HCT116 (cell line): ENCODE measurements around the gene CHMP2A. TPM values are rescaled to one million over a fixed set of nuclear protein-coding genes. Genes with fewer than 3 reads are reported as not detected.

Experiments
- ATAC-seq: fragments of 200-7000 bp; cut with Tn5 transposase; 2 replicates; pipeline ENCODE4 v1.9.1; 2020; ENCODE audit warnings: mild to moderate bottlenecking, moderate library complexity
- BruUV-seq: library from RNA; stranded (reverse); fragments of 400-500 nt; replicated peaks from 2 replicates; lab custom pipeline; 2021; lab: Mats Ljungman, UMichigan
- CTCF ChIA-PET: fragments of 300-600 bp; sonication (Branson Sonifier 250); formaldehyde crosslinking; loops from one replicate; lab custom pipeline; 2021; ENCODE audit warnings: antibody characterized with exemption; lab: Charles Lee
- POLR2A ChIA-PET: fragments of 300-600, 350-600 bp; sonication (Branson Sonifier 250); formaldehyde crosslinking; loops from one replicate; lab custom pipeline; 2021; ENCODE audit warnings: antibody characterized with exemption; lab: Charles Lee
- RAD21 ChIA-PET, 2 experiments: fragments of 300-600 bp; sonication (Branson Sonifier 250); formaldehyde crosslinking; loops; one replicate each; lab custom pipeline; 2023; ENCODE audit warnings: low total read pairs in 2 of 2; ENCODE audit not compliant: uncharacterized antibody in 2 of 2, unreplicated experiment in 2 of 2, low non-redundant PET in 1 of 2; lab: Charles Lee
- DNase-seq: peaks from one replicate; pipeline ENCODE4 v3.0.0-alpha.2; 2010; ENCODE audit warnings: low read depth, low spot score
- H2AFZ ChIP-seq: fragments of 200-600 bp; shearing (Covaris generic), sonication (generic); 2 replicates; pipeline ENCODE4 v1.6.1; 2017; ENCODE audit warnings: low read depth, mixed run types, mixed read lengths, antibody characterized with exemption, low read length; ENCODE audit not compliant: poor library complexity, severe bottlenecking
- H3K27ac ChIP-seq: 2 replicates; pipeline ENCODE4 v1.5.1; 2012; ENCODE audit warnings: low read depth, low read length
- H3K27me3 ChIP-seq: fragments of 200-600 bp; sonication (generic); 2 replicates; pipeline ENCODE4 v1.6.1; 2016; ENCODE audit warnings: mixed run types, low read length, mixed read lengths; ENCODE audit not compliant: insufficient read depth
- H3K36me3 ChIP-seq, 2 experiments: fragments of 200-500 bp in 1 of 2; fragments of 200-600 bp in 1 of 2; sonication (Bioruptor generic) in 1 of 2; sonication (generic) in 1 of 2; 2 replicates each; pipeline versions ENCODE4 v1.5.1 to v1.6.1; 2014 to 2016; ENCODE audit warnings: low read length in 2 of 2, inconsistent platforms in 1 of 2, mixed read lengths in 1 of 2, mixed run types in 1 of 2; ENCODE audit not compliant: insufficient read depth in 2 of 2, control insufficient read depth in 1 of 2
- H3K4me1 ChIP-seq, 2 experiments: fragments of 200-600 bp in 1 of 2; sonication (generic) in 1 of 2; 2 replicates each; pipeline versions ENCODE4 v1.5.1 to v1.6.1; 2012 to 2017; ENCODE audit warnings: low read length in 2 of 2, inconsistent platforms in 1 of 2, mild to moderate bottlenecking in 1 of 2, mixed read lengths in 1 of 2, mixed run types in 1 of 2, moderate library complexity in 1 of 2; ENCODE audit not compliant: insufficient read depth in 2 of 2, control insufficient read depth in 1 of 2
- H3K4me2 ChIP-seq: fragments of 200-600 bp; sonication (generic); 2 replicates; pipeline ENCODE4 v1.6.1; 2017; ENCODE audit warnings: mixed run types, low read length, mixed read lengths
- H3K4me3 ChIP-seq, 2 experiments: fragments of 200-600 bp in 1 of 2; sonication (generic) in 1 of 2; replicated peaks in 1 of 2; 2 replicates each; pipeline ENCODE4 v1.5.1; 2011 to 2016; ENCODE audit warnings: low read length in 2 of 2, control low read depth in 1 of 2, low read depth in 1 of 2, mild to moderate bottlenecking in 1 of 2, mixed read lengths in 1 of 2, mixed run types in 1 of 2
- H3K79me2 ChIP-seq: fragments of 200-600 bp; sonication (generic); 2 replicates; pipeline ENCODE4 v1.6.1; 2017; ENCODE audit warnings: mild to moderate bottlenecking, mixed run types, low read length, moderate library complexity, mixed read lengths; ENCODE audit not compliant: insufficient read depth
- H3K9ac ChIP-seq: fragments of 200-600 bp; sonication (generic); 2 replicates; pipeline ENCODE4 v1.6.1; 2016; ENCODE audit warnings: low read length, mixed read lengths
- H3K9me2 ChIP-seq: fragments of 200-600 bp; sonication (generic), shearing (Covaris generic); 2 replicates; pipeline ENCODE4 v1.6.1; 2017; ENCODE audit warnings: mixed run types, mild to moderate bottlenecking, moderate library complexity; ENCODE audit not compliant: insufficient read depth
- H3K9me3 ChIP-seq, 2 experiments: fragments of 200-500 bp in 1 of 2; fragments of 200-600 bp in 1 of 2; sonication (Bioruptor generic) in 1 of 2; sonication (generic) in 1 of 2; 2 replicates each; pipeline ENCODE4 v1.6.1; 2014 to 2017; ENCODE audit warnings: low read length in 2 of 2, mixed read lengths in 2 of 2, inconsistent platforms in 1 of 2, low read depth in 1 of 2, mild to moderate bottlenecking in 1 of 2, mixed run types in 1 of 2, moderate library complexity in 1 of 2; ENCODE audit not compliant: control insufficient read depth in 1 of 2, insufficient read depth in 1 of 2
- H4K20me1 ChIP-seq: fragments of 200-600 bp; sonication (generic), shearing (Covaris generic); 2 replicates; pipeline ENCODE4 v1.6.1; 2017; ENCODE audit warnings: mixed run types, mild to moderate bottlenecking, moderate library complexity; ENCODE audit not compliant: insufficient read depth
- CBX3 ChIP-seq: IDR thresholded peaks from 2 replicates; pipeline ENCODE4 v1.6.1; 2012; ENCODE audit warnings: low read depth
- ELF1 ChIP-seq: IDR thresholded peaks from 2 replicates; pipeline ENCODE4 v1.6.1; 2012; ENCODE audit warnings: low read depth, borderline replicate concordance
- FOSL1 ChIP-seq: IDR thresholded peaks from 2 replicates; pipeline ENCODE4 v1.6.1; 2012; ENCODE audit warnings: low read depth
- JUND ChIP-seq: IDR thresholded peaks from 2 replicates; pipeline ENCODE4 v1.6.1; 2012
- POLR2A ChIP-seq: IDR thresholded peaks from 2 replicates; pipeline ENCODE4 v1.7.0; 2011; ENCODE audit warnings: borderline replicate concordance; ENCODE audit not compliant: insufficient read depth, insufficient read length; ENCODE audit errors: extremely low read depth
- POLR2AphosphoS5 ChIP-seq: IDR thresholded peaks from 2 replicates; pipeline ENCODE4 v1.6.1; 2011; ENCODE audit warnings: mild to moderate bottlenecking, low read depth, low read length, moderate library complexity
- SIN3A ChIP-seq: IDR thresholded peaks from 2 replicates; pipeline ENCODE4 v1.6.1; 2012; ENCODE audit warnings: low read depth
- SRF ChIP-seq: IDR thresholded peaks from 2 replicates; pipeline ENCODE4 v1.6.1; 2012; ENCODE audit warnings: low read depth
- TCF7L2 ChIP-seq: IDR thresholded peaks from 2 replicates; pipeline ENCODE4 v1.7.0; 2011; ENCODE audit warnings: borderline replicate concordance, inconsistent platforms; ENCODE audit not compliant: insufficient read depth, insufficient read length; ENCODE audit errors: extremely low read depth
- YY1 ChIP-seq: IDR thresholded peaks from 2 replicates; pipeline ENCODE4 v1.6.1; 2011; ENCODE audit warnings: low read length, low read depth, moderate library complexity, mild to moderate bottlenecking; ENCODE audit not compliant: insufficient replicate concordance; ENCODE audit errors: extremely low read depth
- ZNF274 ChIP-seq: fragments of 200-500 bp; sonication (Bioruptor generic); IDR thresholded peaks from 2 replicates; pipeline ENCODE4 v1.6.1; 2014; ENCODE audit warnings: mild to moderate bottlenecking, low read depth, low read length, inconsistent platforms
- intact Hi-C: fragments of 100-400 bp; cut with micrococcal nuclease; formaldehyde crosslinking; loops from 2 replicates; pipeline ENCODE4 v1.10.0; 2022
- total RNA-seq: library from RNA; stranded (reverse); gene quantifications from one replicate; pipeline ENCODE4 v1.2.1, GENCODE V29; 2021; ENCODE audit not compliant: unreplicated experiment
- TF ChIP-seq, protein P1 (sequence below): IDR thresholded peaks from 2 replicates; pipeline ENCODE4 v1.6.1; 2012; ENCODE audit warnings: low read depth
- TF ChIP-seq, protein P2 (sequence below): IDR thresholded peaks from 2 replicates; pipeline ENCODE4 v1.6.1; 2011; ENCODE audit warnings: mild to moderate bottlenecking, low read length, moderate library complexity; ENCODE audit not compliant: insufficient replicate concordance; ENCODE audit errors: extremely low read depth

CHMP2A gene
- total RNA-seq, 1 experiment from 2014 or later = 125 TPM

DNA sequence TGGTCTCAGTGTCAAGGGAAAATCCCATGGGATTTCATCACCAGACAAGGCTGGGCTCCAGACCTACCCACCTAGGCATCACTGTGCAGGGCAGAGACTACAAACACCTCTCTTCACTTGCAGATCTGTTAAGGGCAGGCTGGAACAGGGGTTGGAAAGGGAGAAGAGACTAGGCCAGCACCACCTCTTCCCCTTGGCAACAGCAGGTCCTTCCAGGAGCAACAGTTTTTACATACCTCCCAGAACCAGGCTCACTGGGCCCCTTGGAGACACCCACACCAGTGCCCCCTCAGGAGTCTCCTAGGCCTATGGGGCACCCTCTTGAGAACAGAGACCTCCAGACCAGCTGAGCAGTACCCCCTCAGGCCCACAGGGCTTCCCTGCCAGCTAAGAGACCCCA is 6.0 kb upstream of the CHMP2A start:
- POLR2A ChIA-PET = no interaction called here
- Histone ChIP-seq H3K79me2 (peaks cover 42% of the 10 kb centered on the region), H3K4me1 (peaks cover 18 to 33% of the 10 kb centered on the region in 2 experiments)
- TF ChIP-seq POLR2AphosphoS5 (peak; percentile 6; the same call in 1 of the 2 replicates), SIN3A (no peak), JUND (no peak)
- TF ChIP-seq, all 23 proteins: peak for 1
- Histone ChIP-seq H3K4me2 (no peak overlapping the region), H2AFZ (no peak overlapping the region), H4K20me1 (no peaks in the 10 kb centered on the region), H3K9ac (no peak overlapping the region), H3K27ac (0 out of 2 replicates have a peak overlapping the region, but pooled peaks have one; percentile 98), H3K4me3 (no peak overlapping the region), H3K27me3 (no peaks in the 10 kb centered on the region), H3K9me2 (no peaks in the 10 kb centered on the region), H3K9me3 (no peaks in the 10 kb centered on the region), H3K36me3 (peaks cover 7 to 13% of the 10 kb centered on the region in 2 experiments; a peak in 2 of 4 replicates)
- ATAC-seq = no peak
- ChIA-PET RAD21 (no interaction called here), CTCF (no interaction called here)
- BruUV-seq = no TSS peak
- DNase-seq = no peak
- intact Hi-C loops = no loop called here

DNA sequence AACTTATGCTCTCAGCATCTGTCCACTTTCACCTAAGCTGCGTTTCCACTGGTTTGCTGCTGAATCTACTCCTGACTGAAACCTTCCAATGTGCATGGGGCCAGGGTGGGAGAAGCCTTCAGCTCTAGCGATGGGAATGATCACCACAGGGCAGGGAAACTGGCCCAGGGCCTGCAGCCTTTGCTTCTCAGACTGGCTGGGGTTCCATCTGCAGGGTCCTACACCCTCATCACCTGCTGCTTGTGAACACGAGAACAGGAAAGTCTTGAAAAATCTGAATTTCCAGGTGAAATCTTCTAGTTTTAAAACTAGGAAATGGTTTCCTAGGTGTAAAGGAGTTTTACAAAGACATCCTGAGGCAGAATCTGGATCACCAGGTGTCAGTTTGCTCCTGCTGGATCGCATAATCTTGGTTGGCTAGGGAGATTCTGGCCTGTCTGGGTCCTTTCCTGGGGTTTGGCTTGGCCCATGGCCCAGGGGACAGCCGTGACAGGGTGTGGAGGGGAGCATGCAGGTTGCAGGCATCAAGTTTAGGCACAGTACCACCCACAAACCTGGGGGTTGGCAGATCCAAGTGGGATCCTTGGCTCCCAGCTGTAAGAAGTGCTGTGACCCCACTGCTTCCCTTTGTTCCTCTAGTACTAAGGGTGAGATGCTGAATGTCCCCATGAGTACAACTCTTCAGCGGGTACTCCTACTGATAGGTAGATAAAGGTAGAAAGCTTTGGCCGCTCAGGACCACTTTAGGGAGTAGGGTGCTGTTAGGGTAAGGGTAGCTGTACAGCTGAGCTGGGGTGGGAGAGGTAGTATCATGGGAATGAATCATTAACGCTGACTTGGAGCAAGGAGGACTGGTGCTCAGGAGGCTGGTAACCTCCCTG is 5.3 kb upstream of the CHMP2A start:
- Histone ChIP-seq H3K79me2 (peaks cover 44% of the 10 kb centered on the region), H3K4me3 (peak overlapping the region; percentile 74 to 99), H3K9ac (peak overlapping the region; percentile 94), H3K36me3 (peaks cover 7 to 20% of the 10 kb centered on the region in 2 experiments; a peak in 2 of 4 replicates), H3K27me3 (no peaks in the 10 kb centered on the region), H2AFZ (no peak overlapping the region), H3K9me3 (no peaks in the 10 kb centered on the region), H3K4me2 (peak overlapping the region; percentile 79), H3K9me2 (no peaks in the 10 kb centered on the region), H4K20me1 (no peaks in the 10 kb centered on the region), H3K4me1 (peaks cover 18 to 39% of the 10 kb centered on the region in 2 experiments), H3K27ac (peak overlapping the region; percentile 98)
- no peak for ATAC-seq
- RAD21 ChIA-PET = no interaction called here
- no TSS peak for BruUV-seq
- POLR2A ChIA-PET = interaction anchor here (0.9 to 1.4 kb wide), 7 partner anchors 8 to 46 kb away, joined by 3 to 17 read pairs (median 7); partner anchors contain the start of genes MZF1, TRIM28 and ZBTB45
- intact Hi-C loops = no loop called here
- CTCF ChIA-PET = interaction anchor here (1.0 kb wide), 1 partner anchor 41 kb away, joined by 5 read pairs; the partner anchor contains the start of gene ZBTB45
- DNase-seq = no peak
- no peak for TF ChIP-seq ZNF274
- no peak for TF ChIP-seq CBX3
- TF ChIP-seq FOSL1 = no peak
- TF ChIP-seq TCF7L2 = no peak
- no peak for TF ChIP-seq YY1
- no peak for TF ChIP-seq SRF
- TF ChIP-seq, protein P1, sequence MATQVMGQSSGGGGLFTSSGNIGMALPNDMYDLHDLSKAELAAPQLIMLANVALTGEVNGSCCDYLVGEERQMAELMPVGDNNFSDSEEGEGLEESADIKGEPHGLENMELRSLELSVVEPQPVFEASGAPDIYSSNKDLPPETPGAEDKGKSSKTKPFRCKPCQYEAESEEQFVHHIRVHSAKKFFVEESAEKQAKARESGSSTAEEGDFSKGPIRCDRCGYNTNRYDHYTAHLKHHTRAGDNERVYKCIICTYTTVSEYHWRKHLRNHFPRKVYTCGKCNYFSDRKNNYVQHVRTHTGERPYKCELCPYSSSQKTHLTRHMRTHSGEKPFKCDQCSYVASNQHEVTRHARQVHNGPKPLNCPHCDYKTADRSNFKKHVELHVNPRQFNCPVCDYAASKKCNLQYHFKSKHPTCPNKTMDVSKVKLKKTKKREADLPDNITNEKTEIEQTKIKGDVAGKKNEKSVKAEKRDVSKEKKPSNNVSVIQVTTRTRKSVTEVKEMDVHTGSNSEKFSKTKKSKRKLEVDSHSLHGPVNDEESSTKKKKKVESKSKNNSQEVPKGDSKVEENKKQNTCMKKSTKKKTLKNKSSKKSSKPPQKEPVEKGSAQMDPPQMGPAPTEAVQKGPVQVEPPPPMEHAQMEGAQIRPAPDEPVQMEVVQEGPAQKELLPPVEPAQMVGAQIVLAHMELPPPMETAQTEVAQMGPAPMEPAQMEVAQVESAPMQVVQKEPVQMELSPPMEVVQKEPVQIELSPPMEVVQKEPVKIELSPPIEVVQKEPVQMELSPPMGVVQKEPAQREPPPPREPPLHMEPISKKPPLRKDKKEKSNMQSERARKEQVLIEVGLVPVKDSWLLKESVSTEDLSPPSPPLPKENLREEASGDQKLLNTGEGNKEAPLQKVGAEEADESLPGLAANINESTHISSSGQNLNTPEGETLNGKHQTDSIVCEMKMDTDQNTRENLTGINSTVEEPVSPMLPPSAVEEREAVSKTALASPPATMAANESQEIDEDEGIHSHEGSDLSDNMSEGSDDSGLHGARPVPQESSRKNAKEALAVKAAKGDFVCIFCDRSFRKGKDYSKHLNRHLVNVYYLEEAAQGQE = no peak
- TF ChIP-seq POLR2A = no peak
- TF ChIP-seq, protein P2, sequence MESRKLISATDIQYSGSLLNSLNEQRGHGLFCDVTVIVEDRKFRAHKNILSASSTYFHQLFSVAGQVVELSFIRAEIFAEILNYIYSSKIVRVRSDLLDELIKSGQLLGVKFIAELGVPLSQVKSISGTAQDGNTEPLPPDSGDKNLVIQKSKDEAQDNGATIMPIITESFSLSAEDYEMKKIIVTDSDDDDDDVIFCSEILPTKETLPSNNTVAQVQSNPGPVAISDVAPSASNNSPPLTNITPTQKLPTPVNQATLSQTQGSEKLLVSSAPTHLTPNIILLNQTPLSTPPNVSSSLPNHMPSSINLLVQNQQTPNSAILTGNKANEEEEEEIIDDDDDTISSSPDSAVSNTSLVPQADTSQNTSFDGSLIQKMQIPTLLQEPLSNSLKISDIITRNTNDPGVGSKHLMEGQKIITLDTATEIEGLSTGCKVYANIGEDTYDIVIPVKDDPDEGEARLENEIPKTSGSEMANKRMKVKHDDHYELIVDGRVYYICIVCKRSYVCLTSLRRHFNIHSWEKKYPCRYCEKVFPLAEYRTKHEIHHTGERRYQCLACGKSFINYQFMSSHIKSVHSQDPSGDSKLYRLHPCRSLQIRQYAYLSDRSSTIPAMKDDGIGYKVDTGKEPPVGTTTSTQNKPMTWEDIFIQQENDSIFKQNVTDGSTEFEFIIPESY = no peak
- TF ChIP-seq ELF1 = no peak
